ENCODE data around the gene LRP1B.

DNA sequence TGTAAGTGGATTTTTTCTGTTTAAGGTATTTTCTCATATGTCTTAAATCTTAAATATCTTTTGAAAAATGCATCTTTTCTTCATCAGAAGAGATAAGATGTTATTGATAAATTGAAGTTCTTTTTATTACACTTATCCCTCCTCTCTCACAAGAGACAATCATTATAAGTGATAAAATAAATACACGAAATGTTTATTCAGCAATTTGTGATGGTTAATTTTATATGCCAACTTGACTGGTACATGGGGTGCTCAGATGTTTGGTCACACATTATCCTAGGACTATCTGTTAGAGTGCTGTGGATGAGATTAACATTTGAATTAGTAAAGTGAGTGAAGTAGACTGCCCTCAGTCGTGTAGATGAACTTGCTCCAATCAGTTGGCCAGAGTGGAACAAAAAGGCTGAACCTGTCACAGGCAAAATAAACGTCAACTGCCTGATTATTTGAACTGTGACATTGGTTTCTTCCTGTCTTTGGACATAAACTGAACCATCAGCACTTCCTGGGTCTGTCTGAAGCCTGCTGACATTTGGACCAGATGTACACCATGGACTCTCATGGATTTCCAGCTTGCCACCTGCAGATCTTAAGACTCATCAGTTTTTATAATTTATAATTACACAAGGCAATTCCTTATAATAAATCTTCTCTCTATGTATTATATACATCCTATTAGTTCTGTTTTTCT is 1126.7 kb downstream of the LRP1B start:
- TF ChIP-seq POLR2A (IDR thresholded peaks at IDR 0.05; ENCODE audit: low read depth, low read length): no peak
- TF ChIP-seq POLR2AphosphoS5 (IDR thresholded peaks at IDR 0.05; ENCODE audit: low read depth, low read length): no peak
- no peak for TF ChIP-seq TAF1 (IDR thresholded peaks at IDR 0.05; ENCODE audit: borderline replicate concordance, low read depth, low read length)
